ENCODE data around the gene ZSWIM1. TPM values are rescaled to one million over a fixed set of nuclear protein-coding genes. Genes with fewer than 3 reads are reported as not detected.
A peak's percentile ranks its signal among the peaks of the same experiment; 100 is the strongest.

Gene ZSWIM1
- total and polyA plus RNA-seq, 2 of the 4 experiments (the other 2 are of a cell fraction) = 4.2 to 10.0 TPM

GRCh38 chr20:45867136-45867818 is 13.8 kb upstream of the ZSWIM1 start:
- dilution Hi-C loops (cut with HindIII; ENCODE audit: low sequenced_read_pairs, unreplicated experiment) = no loop called here
- H3K18ac ChIP-seq (ENCODE audit: low read depth, low read length) = peak overlapping the region; percentile 19; the same call in 1 of the 2 replicates
- peak overlapping the region; percentile 83; the same call in 1 of the 2 replicates for H3K27ac ChIP-seq (ENCODE audit: insufficient read depth, low read length)
- H2AFZ ChIP-seq (replicated peaks; ENCODE audit: low read length, poor library complexity) = no peak overlapping the region
- no peak overlapping the region for H3K9ac ChIP-seq (ENCODE audit: low read depth, low read length)
- H2BK20ac ChIP-seq (ENCODE audit: low read depth, low read length) = peak overlapping the region; percentile 86
- H3K56ac ChIP-seq (ENCODE audit: extremely low read depth, insufficient read depth, low read length) = peak overlapping the region; percentile 59
- ATAC-seq (ENCODE audit: low read depth) = peak; percentile 64
- in situ Hi-C loops (cut with MboI; ENCODE audit: low sequenced_read_pairs) = no loop called here
- peak overlapping the region; percentile 21; the same call in 1 of the 2 replicates for H3K4ac ChIP-seq (ENCODE audit: low read depth, low read length)
- H4K8ac ChIP-seq (ENCODE audit: low read depth in 2 of 2, low read length in 2 of 2) = peak overlapping the region; percentile 14 to 78; a peak in 2 of 4 replicates
- H2BK15ac ChIP-seq (ENCODE audit: low read depth, low read length) = peak overlapping the region; percentile 54; the same call in 2 of the 3 replicates
- H4K20me1 ChIP-seq (ENCODE audit: insufficient read depth, low read length) = no peaks in the 10 kb centered on the region; the same call in 1 of the 2 replicates
- peaks cover under 1% of the 10 kb centered on the region for H3K9me1 ChIP-seq (ENCODE audit: insufficient read depth, low read length)
- intact Hi-C loops (cut with micrococcal nuclease) = no loop called here
- peak overlapping the region; percentile 77 for H4K91ac ChIP-seq (ENCODE audit: insufficient read depth, low read depth, low read length)
- H3K4me1 ChIP-seq (ENCODE audit: control insufficient read depth, insufficient read depth, low read length) = 0 out of 2 replicates have a peak, but pooled peaks cover 3% of the 10 kb centered on the region
- ChIA-PET CTCF (interaction anchor here (1.5 kb wide), 1 partner anchor 9 kb away, joined by 4 read pairs; no protein-coding TSS in a partner anchor), POLR2A (ENCODE audit: unreplicated experiment) (interaction anchor here (1.3 kb wide), 1 partner anchor 66 kb away, joined by 3 read pairs; no protein-coding TSS in a partner anchor)
- peak overlapping the region; percentile 34; the same call in 1 of the 2 replicates for H3K4me2 ChIP-seq (ENCODE audit: low read depth, low read length)
- H3K36me3 ChIP-seq (ENCODE audit: control insufficient read depth, insufficient read depth, low read length) = no peaks in the 10 kb centered on the region
- H2BK120ac ChIP-seq (ENCODE audit: low read depth, low read length) = peak overlapping the region; percentile 76
- H3K27me3 ChIP-seq (ENCODE audit: control insufficient read depth, insufficient read depth, low read length) = no peaks in the 10 kb centered on the region
- no peaks in the 10 kb centered on the region for H3K9me3 ChIP-seq (ENCODE audit: control insufficient read depth, insufficient read depth, low read length)
- no peak overlapping the region for H3K4me3 ChIP-seq (ENCODE audit: insufficient read depth, low read depth, low read length)
- peaks cover 6 to 11% of the 10 kb centered on the region in 2 experiments; a peak in 3 of 4 replicates for H3K79me1 ChIP-seq (ENCODE audit: low read depth in 1 of 2, low read length in 2 of 2)
- H2AK5ac ChIP-seq (ENCODE audit: low read depth, low read length) = no peak overlapping the region
- WGBS, 2 experiments (ENCODE audit: extremely low coverage in 2 of 2, insufficient read length in 1 of 2) = no CpG with 5 or more reads among the region's 6 CpGs
- no peak for DNase-seq
- peak overlapping the region; percentile 25; the same call in 1 of the 2 replicates for H3K14ac ChIP-seq (replicated peaks; ENCODE audit: low read depth, low read length)
- TF ChIP-seq MAFK (IDR thresholded peaks at IDR 0.05; ENCODE audit: low read depth, low read length) = peak; percentile 21; the same call in 1 of the 2 replicates
- no peak for TF ChIP-seq ELK1 (IDR thresholded peaks at IDR 0.05; ENCODE audit: borderline replicate concordance, low read depth, low read length)
- H3K23ac ChIP-seq (ENCODE audit: low read depth, low read length) = peak overlapping the region; percentile 56; the same call in 1 of the 2 replicates
- H2AK9ac ChIP-seq (replicated peaks; ENCODE audit: low read depth, low read length, poor library complexity) = no peak overlapping the region
- peak overlapping the region; percentile 21; the same call in 1 of the 2 replicates for H4K5ac ChIP-seq (ENCODE audit: low read depth, low read length)
- peak overlapping the region; percentile 91 for H2BK5ac ChIP-seq (ENCODE audit: low read depth, low read length, poor library complexity, severe bottlenecking)
- no TSS peak for BruUV-seq (replicated peaks)
